Sigmoid colon (tissue), 7 donors: ENCODE measurements around the gene ZNF786. TPM values are rescaled to one million over a fixed set of nuclear protein-coding genes. Genes with fewer than 3 reads are reported as not detected.
"Not testable (repeated sequence)": the region's sequence is repeated elsewhere in the genome, so short reads cannot be mapped to it uniquely, and the experiment has no call there.

Source experiments
- DNase-seq: peaks from one replicate; pipeline ENCODE4 v3.0.0-alpha.2; 2019
- H3K27ac ChIP-seq, 4 donors: fragments of 200-600 bp; sonication (generic); one replicate each; pipeline ENCODE4 v1.5.1; 2016 to 2019; ENCODE audit warnings: mild to moderate bottlenecking in 1 of 4
- H3K27me3 ChIP-seq, 3 donors: fragments of 200-600 bp; sonication (generic); one replicate each; pipeline ENCODE4 v1.5.1; 2019; ENCODE audit warnings: mild to moderate bottlenecking in 1 of 3
- H3K36me3 ChIP-seq, 4 donors: fragments of 200-600 bp; sonication (generic); one replicate each; pipeline ENCODE4 v1.5.1; 2016 to 2019
- H3K4me1 ChIP-seq, 4 donors: fragments of 200-600 bp; sonication (generic); one replicate each; pipeline ENCODE4 v1.5.1; 2017 to 2019
- H3K4me3 ChIP-seq, 4 donors: fragments of 200-600 bp; sonication (generic); one replicate each; pipeline ENCODE4 v1.5.1; 2017 to 2019; ENCODE audit warnings: mild to moderate bottlenecking in 2 of 4, moderate library complexity in 1 of 4
- H3K9me3 ChIP-seq, 4 donors: fragments of 200-600 bp in 3 of 4; sonication (generic) in 3 of 4; one replicate each; pipeline versions ENCODE4 v1.5.1 to v1.6.1; 2013 to 2019
- EP300 ChIP-seq, 4 donors: sonication (generic); formaldehyde crosslinking; IDR thresholded peaks; one replicate each; pipeline ENCODE4 v1.6.1; 2017; ENCODE audit warnings: antibody characterized with exemption in 4 of 4
- POLR2A ChIP-seq, 2 donors: fragments of 450-650 bp; IDR thresholded peaks; one replicate each; pipeline ENCODE4 v1.6.1; 2016; ENCODE audit warnings: antibody characterized with exemption in 2 of 2, mild to moderate bottlenecking in 2 of 2, moderate library complexity in 2 of 2
- POLR2AphosphoS5 ChIP-seq, 4 donors: sonication (generic); formaldehyde crosslinking; IDR thresholded peaks; one replicate each; pipeline ENCODE4 v1.6.1; 2017; ENCODE audit warnings: antibody characterized with exemption in 4 of 4
- WGBS, 2 donors: extraction: QIAGEN DNeasy Blood & Tissue Kit; methylation state at CpG; one replicate each; pipeline ENCODE4 v1.1.7; 2013; 5-methylcytosine and 5-hydroxymethylcytosine counted together
- intact Hi-C: fragments of 100-400 bp; cut with DNase I; formaldehyde crosslinking; loops from one replicate; pipeline ENCODE4 v1.15.1; 2023
- polyA plus RNA-seq, 3 donors: library from polyadenylated mRNA; stranded (reverse); fragments of 200-250 nt; gene quantifications; one replicate each; pipeline ENCODE4 v1.2.3, GENCODE V29; 2013
- total RNA-seq, 4 donors: library from RNA; depleted of rRNA; stranded (reverse); fragments of >200 nt; gene quantifications; one replicate each; pipeline ENCODE4 v1.1.0, GENCODE V29; 2016
- TF ChIP-seq, protein P1 (sequence below), 4 experiments: fragments of 450-650 bp in 3 of 4; fragments of 200-600 bp in 1 of 4; IDR thresholded peaks; one replicate each; pipeline ENCODE4 v1.5.1; 2016 to 2019; ENCODE audit warnings: antibody characterized with exemption in 4 of 4, mild to moderate bottlenecking in 3 of 4, moderate library complexity in 2 of 4
- donor health status: healthy with polysubstance abuse.
- donor health status: Bipolar disorder and iron deficiency.
- donor health status: healthy.

Gene ZNF786
- total and polyA plus RNA-seq, 7 donors: 0.60 to 6.9 (median 3.8) TPM

GRCh38 chr7:149100821-149101220 lies 10.3 kb upstream of the ZNF786 start:
- Histone ChIP-seq H3K4me3 (no peak overlapping the region), H3K27ac (no peak overlapping the region), H3K27me3 (no peaks in the 10 kb centered on the region), H3K4me1 (no peaks in the 10 kb centered on the region), H3K36me3 (peaks cover 0 to 22% (median 3%) of the 10 kb centered on the region in 4 donors), H3K9me3 (no peaks in the 10 kb centered on the region)
- WGBS, 2 donors: 92 to 94% methylated on average over 2 of the region's 2 CpGs
- no peak for DNase-seq
- TF ChIP-seq POLR2AphosphoS5 (IDR thresholded peaks at IDR 0.05) (no peak), POLR2A (IDR thresholded peaks at IDR 0.05) (no peak), EP300 (IDR thresholded peaks at IDR 0.05) (no peak)
- TF ChIP-seq, protein P1, sequence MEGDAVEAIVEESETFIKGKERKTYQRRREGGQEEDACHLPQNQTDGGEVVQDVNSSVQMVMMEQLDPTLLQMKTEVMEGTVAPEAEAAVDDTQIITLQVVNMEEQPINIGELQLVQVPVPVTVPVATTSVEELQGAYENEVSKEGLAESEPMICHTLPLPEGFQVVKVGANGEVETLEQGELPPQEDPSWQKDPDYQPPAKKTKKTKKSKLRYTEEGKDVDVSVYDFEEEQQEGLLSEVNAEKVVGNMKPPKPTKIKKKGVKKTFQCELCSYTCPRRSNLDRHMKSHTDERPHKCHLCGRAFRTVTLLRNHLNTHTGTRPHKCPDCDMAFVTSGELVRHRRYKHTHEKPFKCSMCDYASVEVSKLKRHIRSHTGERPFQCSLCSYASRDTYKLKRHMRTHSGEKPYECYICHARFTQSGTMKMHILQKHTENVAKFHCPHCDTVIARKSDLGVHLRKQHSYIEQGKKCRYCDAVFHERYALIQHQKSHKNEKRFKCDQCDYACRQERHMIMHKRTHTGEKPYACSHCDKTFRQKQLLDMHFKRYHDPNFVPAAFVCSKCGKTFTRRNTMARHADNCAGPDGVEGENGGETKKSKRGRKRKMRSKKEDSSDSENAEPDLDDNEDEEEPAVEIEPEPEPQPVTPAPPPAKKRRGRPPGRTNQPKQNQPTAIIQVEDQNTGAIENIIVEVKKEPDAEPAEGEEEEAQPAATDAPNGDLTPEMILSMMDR (IDR thresholded peaks at IDR 0.05): no peak
- intact Hi-C loops: no loop called here

- Histone ChIP-seq H3K4me3 (no peak overlapping the region), H3K9me3 (no peaks in the 10 kb centered on the region), H3K27me3 (no peaks in the 10 kb centered on the region), H3K4me1 (no peaks in the 10 kb centered on the region), H3K27ac (no peak overlapping the region), H3K36me3 (peaks cover 0 to 9% (median 0%) of the 10 kb centered on the region in 4 donors)
- no peak for TF ChIP-seq EP300 (IDR thresholded peaks at IDR 0.05)
- TF ChIP-seq, protein P1 (IDR thresholded peaks at IDR 0.05): no peak
- no peak for TF ChIP-seq POLR2AphosphoS5 (IDR thresholded peaks at IDR 0.05)
- TF ChIP-seq POLR2A (IDR thresholded peaks at IDR 0.05): no peak
- WGBS, 2 donors: 75 to 82% methylated on average over 6 of the region's 6 CpGs
- DNase-seq: no peak
- intact Hi-C loops: no loop called here
These were observed 8.5 kb upstream of the ZNF786 start for GRCh38 chr7:149099058-149099457.

DNA sequence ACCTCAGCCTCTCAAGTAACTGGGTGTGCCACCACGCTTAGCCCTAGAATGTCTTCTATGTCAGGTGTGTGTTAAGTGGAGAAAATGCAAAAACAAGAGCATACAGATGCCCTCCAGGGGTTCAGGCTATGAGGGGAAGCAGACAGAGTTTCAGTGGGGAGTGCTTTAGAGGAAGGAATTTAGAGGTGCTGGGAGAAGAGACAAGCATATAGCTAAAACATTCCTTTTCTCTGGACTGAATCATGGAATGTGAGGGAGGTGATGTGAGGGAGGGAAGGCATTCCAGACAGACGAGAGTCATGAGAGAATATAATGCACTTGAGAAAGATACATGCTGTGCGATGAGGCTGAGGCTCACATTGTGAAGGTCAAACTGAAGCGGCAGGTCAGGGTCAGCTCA lies 6.6 kb upstream of the ZNF786 start:
- TF ChIP-seq, protein P1 (IDR thresholded peaks at IDR 0.05): no peak
- no peak for TF ChIP-seq POLR2AphosphoS5 (IDR thresholded peaks at IDR 0.05)
- no peak for TF ChIP-seq POLR2A (IDR thresholded peaks at IDR 0.05)
- TF ChIP-seq EP300 (IDR thresholded peaks at IDR 0.05): no peak
- DNase-seq: no peak
- Histone ChIP-seq H3K4me3 (no peak overlapping the region), H3K9me3 (no peaks in the 10 kb centered on the region), H3K36me3 (no peaks in the 10 kb centered on the region), H3K27ac (no peak overlapping the region), H3K4me1 (no peaks in the 10 kb centered on the region), H3K27me3 (no peaks in the 10 kb centered on the region)
- intact Hi-C loops: no loop called here
- WGBS, 2 donors: 82 to 85% methylated on average over 4 of the region's 4 CpGs

DNA sequence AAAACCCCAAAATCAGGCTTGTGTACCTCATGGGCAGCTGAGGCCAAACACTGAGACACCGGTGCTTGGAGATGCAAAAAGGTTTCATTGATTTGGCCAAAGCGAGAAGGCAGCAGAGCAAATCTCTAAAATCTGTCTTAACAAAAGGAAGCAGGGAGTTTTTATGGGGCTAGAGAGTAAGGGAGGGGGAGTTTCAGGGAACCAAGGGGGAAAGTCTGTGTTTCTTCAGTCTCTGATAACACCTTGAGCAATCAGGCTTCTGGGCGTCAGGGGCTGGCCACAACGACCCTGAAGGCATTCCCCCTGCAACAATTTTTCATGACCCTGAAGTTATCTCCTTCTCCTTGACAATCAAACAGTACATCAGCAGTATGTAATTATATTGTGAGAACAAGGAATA lies 2.7 kb upstream of the ZNF786 start:
- peaks cover 0 to 17% (median 9%) of the 10 kb centered on the region in 4 donors for H3K4me1 ChIP-seq

GRCh38 chr7:149092244-149092643 lies 1.7 kb upstream of the ZNF786 start:
- not testable (repeated sequence) for H3K9me3 ChIP-seq, H3K36me3 ChIP-seq, H3K27me3 ChIP-seq, DNase-seq, H3K4me3 ChIP-seq
- peaks cover 0 to 17% (median 9%) of the 10 kb centered on the region in 4 donors for H3K4me1 ChIP-seq
- intact Hi-C loops: loop anchor here (5.0 kb wide), 1 partner anchor 210 kb away; the partner anchor contains the start of gene EZH2
- 86 to 97% methylated on average over 20 of the region's 20 CpGs for WGBS, 2 donors
- H3K27ac ChIP-seq: peak overlapping the region; percentile 92 to 99 (median 96)

More for the DNA sequence above, 2.7 kb upstream of the ZNF786 start:
- WGBS, 2 donors: 13 to 47% methylated on average over 4 of the region's 4 CpGs
- Histone ChIP-seq H3K36me3 (no peaks in the 10 kb centered on the region), H3K27me3 (no peaks in the 10 kb centered on the region), H3K4me3 (no peak overlapping the region), H3K27ac (no peak overlapping the region), H3K9me3 (no peaks in the 10 kb centered on the region)
- no peak for DNase-seq
- intact Hi-C loops: loop anchor here (5.0 kb wide), 1 partner anchor 211 kb away; the partner anchor contains the start of gene EZH2
- TF ChIP-seq, protein P1 (IDR thresholded peaks at IDR 0.05): no peak
- TF ChIP-seq EP300 (IDR thresholded peaks at IDR 0.05): no peak
- TF ChIP-seq POLR2AphosphoS5 (IDR thresholded peaks at IDR 0.05): no peak
- TF ChIP-seq POLR2A (IDR thresholded peaks at IDR 0.05): no peak
